Epithelial cell of esophagus (primary cell): ENCODE measurements around the gene C5AR2.
A peak's percentile ranks its signal among the peaks of the same experiment; 100 is the strongest.

Experiments
- DNase-seq: peaks from one replicate; pipeline ENCODE4 v3.0.0; 2010; ENCODE audit warnings: low read depth
- H3K4me3 ChIP-seq: 2 replicates; pipeline ENCODE4 v1.5.1; 2011; ENCODE audit warnings: mild to moderate bottlenecking, low read length, control low read depth
- TF ChIP-seq, protein P1 (sequence below): IDR thresholded peaks from 2 replicates; pipeline ENCODE4 v1.5.1; 2011; ENCODE audit warnings: low read depth, mild to moderate bottlenecking, low read length, control low read depth, inconsistent platforms; ENCODE audit not compliant: insufficient read depth; ENCODE audit errors: missing control alignments

C5AR2 gene

DNA sequence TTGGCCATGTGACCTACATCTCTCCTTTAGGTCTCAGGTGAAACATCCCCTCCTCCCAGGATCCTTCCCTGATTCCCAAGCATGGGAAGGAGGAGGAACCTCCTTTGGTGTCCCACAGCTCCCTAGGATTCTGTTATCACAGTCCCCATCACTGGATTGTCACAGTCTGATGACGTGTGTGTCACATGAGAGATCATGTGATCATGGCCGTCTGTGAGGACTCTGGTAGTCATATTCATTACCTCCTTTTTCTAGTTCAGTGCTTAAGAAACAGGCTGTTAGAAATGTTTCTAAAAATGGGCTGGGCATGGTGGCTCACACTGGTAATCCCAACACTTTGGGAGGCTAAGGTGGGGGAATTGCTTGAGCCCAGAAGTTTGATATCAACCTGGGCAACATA, 20.1 kb downstream of the C5AR2 start:
- no peak overlapping the region for H3K4me3 ChIP-seq
- TF ChIP-seq, protein P1, sequence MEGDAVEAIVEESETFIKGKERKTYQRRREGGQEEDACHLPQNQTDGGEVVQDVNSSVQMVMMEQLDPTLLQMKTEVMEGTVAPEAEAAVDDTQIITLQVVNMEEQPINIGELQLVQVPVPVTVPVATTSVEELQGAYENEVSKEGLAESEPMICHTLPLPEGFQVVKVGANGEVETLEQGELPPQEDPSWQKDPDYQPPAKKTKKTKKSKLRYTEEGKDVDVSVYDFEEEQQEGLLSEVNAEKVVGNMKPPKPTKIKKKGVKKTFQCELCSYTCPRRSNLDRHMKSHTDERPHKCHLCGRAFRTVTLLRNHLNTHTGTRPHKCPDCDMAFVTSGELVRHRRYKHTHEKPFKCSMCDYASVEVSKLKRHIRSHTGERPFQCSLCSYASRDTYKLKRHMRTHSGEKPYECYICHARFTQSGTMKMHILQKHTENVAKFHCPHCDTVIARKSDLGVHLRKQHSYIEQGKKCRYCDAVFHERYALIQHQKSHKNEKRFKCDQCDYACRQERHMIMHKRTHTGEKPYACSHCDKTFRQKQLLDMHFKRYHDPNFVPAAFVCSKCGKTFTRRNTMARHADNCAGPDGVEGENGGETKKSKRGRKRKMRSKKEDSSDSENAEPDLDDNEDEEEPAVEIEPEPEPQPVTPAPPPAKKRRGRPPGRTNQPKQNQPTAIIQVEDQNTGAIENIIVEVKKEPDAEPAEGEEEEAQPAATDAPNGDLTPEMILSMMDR, result no peak
- DNase-seq, result no peak

DNA sequence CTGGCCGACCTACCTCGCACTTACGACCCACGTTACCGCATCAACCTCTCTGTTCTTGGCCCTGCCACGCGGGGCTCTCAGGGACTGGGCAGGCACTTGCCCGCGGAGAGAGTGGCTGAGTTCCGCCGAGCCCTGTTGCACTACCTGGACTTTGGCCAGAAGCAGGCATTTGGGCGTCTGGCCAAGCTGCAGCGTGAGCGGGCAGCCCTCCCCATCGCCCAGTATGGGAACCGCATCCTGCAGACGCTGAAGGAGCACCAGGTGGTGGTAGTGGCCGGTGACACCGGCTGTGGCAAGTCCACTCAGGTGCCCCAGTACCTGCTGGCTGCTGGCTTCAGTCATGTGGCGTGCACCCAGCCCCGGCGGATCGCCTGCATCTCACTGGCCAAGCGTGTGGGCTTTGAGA, 21.3 kb downstream of the C5AR2 start:
- no peak for DNase-seq

DNA sequence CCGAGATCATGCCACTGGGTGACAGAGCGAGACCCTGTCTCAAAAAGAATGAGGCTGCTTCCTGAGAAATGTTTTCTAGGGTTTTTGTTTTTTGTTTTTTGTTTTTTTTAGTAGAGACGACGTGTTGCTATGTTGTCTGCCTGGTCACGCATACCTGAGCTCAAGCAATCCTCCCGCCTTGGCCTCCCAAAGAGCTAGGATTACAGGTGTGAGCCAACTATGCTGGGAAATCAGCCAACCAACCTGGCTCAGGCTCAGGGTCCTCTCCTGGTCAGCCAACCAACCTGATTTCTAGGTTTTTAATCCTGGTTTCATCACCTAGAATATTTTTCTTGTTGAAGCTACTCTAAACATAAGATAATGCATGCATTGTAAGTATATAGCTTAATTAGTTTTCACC, 24.9 kb downstream of the C5AR2 start:
- no peak for DNase-seq
- no peak overlapping the region for H3K4me3 ChIP-seq
- TF ChIP-seq, protein P1, result no peak

More for the DNA sequence above, 21.3 kb downstream of the C5AR2 start:
- H3K4me3 ChIP-seq, result no peak overlapping the region
- TF ChIP-seq, protein P1, result no peak

DNA sequence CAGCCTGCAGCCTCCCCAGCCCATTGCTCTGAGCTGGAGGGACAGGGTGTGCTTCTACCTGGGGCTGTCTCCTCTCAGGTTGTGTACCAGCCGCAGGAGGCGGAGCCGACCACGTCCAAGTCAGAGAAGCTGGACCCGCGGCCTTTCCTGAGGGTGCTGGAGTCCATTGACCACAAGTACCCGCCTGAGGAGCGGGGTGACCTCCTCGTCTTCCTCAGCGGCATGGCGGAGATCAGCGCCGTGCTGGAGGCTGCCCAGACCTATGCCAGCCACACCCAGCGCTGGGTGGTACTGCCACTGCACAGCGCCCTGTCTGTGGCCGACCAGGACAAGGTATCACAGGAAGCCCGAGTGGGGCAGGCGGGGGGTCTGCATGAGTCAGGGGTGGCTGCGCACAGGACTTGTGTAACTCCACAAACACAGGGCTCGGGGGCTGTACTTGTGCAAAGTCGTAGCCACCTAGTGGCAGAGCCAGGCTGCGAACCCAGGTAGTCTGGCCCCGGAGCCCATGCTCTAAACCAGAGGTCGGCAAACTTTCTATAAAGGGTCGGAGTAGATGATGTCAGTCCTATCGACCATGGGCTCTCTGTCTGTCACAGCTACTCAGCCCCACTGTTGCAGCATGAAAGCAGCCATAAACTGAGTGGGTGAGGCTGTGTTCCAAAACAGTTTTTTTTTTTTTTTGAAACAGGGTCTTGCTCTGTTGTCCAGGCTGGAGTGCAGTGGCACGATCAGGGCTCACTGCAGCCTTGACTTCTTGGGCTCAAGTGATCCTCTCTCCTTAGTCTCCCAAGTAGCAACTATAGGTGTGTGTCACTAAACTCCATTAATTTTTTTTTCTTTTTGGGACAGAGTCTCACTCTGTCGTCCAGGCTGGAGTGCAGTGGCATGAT, 26.1 kb downstream of the C5AR2 start:
- H3K4me3 ChIP-seq, result no peak overlapping the region
- DNase-seq, result peak; percentile 13
- TF ChIP-seq, protein P1, result peak; percentile 27

DNA sequence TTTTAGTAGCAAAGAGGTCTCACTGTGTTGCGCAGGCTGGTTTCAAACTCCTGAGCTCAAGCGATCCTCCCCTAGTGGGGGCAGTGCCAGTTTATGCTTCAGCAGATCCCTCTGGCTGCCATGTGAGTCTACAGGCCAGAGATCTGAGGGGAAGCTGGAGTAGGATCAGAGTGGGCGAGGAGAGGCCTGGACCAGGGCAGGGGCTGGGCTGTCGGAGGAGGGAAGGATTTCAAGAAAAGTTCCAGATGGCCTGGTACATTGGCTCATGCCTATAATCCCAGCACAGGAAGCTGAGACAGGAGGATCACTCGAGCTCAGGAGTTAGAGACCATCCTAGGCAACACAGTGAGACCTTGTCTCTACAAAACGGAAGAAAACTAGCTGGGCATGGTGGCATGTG, 27.0 kb downstream of the C5AR2 start:
- DNase-seq, result no peak
- H3K4me3 ChIP-seq, result no peak overlapping the region
- TF ChIP-seq, protein P1, result no peak

DNA sequence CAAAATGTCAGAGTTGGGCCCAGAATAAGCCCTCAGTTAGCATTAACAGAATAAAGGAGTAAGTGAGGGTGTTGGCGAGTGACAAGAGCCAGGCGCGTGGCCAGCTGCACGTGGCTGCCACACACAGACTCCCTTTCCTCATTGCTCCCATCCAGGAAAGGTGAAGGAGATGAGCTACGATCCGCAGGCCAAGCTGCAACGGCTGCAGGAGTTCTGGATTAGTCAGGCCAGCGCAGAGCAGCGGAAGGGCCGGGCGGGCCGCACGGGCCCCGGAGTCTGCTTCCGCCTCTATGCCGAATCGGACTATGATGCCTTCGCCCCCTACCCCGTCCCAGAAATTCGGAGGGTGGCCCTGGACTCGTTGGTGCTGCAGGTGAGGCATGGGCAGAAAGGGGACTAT, 30.3 kb downstream of the C5AR2 start:
- H3K4me3 ChIP-seq, result no peak overlapping the region
- DNase-seq, result no peak
- TF ChIP-seq, protein P1, result no peak
